T-helper 17 cell (primary cell): ENCODE data around the gene ZBTB9. TPM values are rescaled to one million over a fixed set of nuclear protein-coding genes. Genes with fewer than 3 reads are reported as not detected.

Source experiments
- ATAC-seq: fragments of 150-1000 bp; cut with Tn5 transposase; 2 replicates; pipeline ENCODE4 v1.10.0; 2021; ENCODE audit warnings: mild to moderate bottlenecking, moderate library complexity
- DNase-seq, 3 donors: peaks; one replicate each; pipeline versions ENCODE4 v3.0.0 to v3.0.0-alpha.2; 2020 to 2021
- H3K9me3 ChIP-seq: one replicate; pipeline ENCODE4 v1.7.0; 2013; ENCODE audit warnings: low read length, mild to moderate bottlenecking; ENCODE audit not compliant: control insufficient read depth, poor library complexity, severe bottlenecking
- H3K27ac Mint-ChIP-seq: one replicate; pipeline ENCODE4 v1.8.0; 2022; ENCODE audit warnings: mild to moderate bottlenecking, moderate library complexity, mixed read lengths
- H3K27me3 Mint-ChIP-seq: one replicate; pipeline ENCODE4 v1.8.0; 2022; ENCODE audit warnings: mixed read lengths
- H3K36me3 Mint-ChIP-seq: one replicate; pipeline ENCODE4 v1.8.0; 2022; ENCODE audit warnings: low read depth, mixed read lengths
- H3K4me1 Mint-ChIP-seq: one replicate; pipeline ENCODE4 v1.8.0; 2022; ENCODE audit warnings: mild to moderate bottlenecking, mixed read lengths
- H3K4me3 Mint-ChIP-seq: one replicate; pipeline ENCODE4 v1.8.0; 2022; ENCODE audit warnings: mild to moderate bottlenecking, moderate library complexity, mixed read lengths
- total RNA-seq, 4 donors: library from RNA in 2 of 4; stranded (reverse) in 2 of 4; gene quantifications; one replicate each; pipeline ENCODE4 v1.2.3 and lab custom pipeline; 2022 to 2026

Gene ZBTB9
- total RNA-seq, 2 donors from 2014 or later, result 3.9 to 4.4 TPM

GRCh38 chr6:33432546-33432945 lies 21.8 kb upstream of the ZBTB9 start:
- peak overlapping the region; percentile 81 for H3K4me3 Mint-ChIP-seq
- no peak for ATAC-seq
- H3K4me1 Mint-ChIP-seq, result peaks cover 55% of the 10 kb centered on the region
- no peak for DNase-seq
- peaks cover 14% of the 10 kb centered on the region for H3K36me3 Mint-ChIP-seq
- H3K9me3 ChIP-seq, result no peaks in the 10 kb centered on the region
- H3K27ac Mint-ChIP-seq, result peak overlapping the region; percentile 100
- no peaks in the 10 kb centered on the region for H3K27me3 Mint-ChIP-seq

- Mint-ChIP-seq H3K27me3 (no peaks in the 10 kb centered on the region), H3K4me3 (peak overlapping the region; percentile 81), H3K27ac (peak overlapping the region; percentile 100), H3K36me3 (peaks cover 14% of the 10 kb centered on the region), H3K4me1 (peaks cover 55% of the 10 kb centered on the region)
- no peaks in the 10 kb centered on the region for H3K9me3 ChIP-seq
- no peak for ATAC-seq
- no peak for DNase-seq
Observed at GRCh38 chr6:33433001-33433543, 21.3 kb upstream of the ZBTB9 start.

GRCh38 chr6:33433544-33434191 lies 20.7 kb upstream of the ZBTB9 start:
- no peaks in the 10 kb centered on the region for H3K9me3 ChIP-seq
- DNase-seq (no peak), ATAC-seq (no peak)
- H3K27me3 Mint-ChIP-seq, result no peaks in the 10 kb centered on the region
- peak overlapping the region; percentile 100 for H3K27ac Mint-ChIP-seq
- H3K4me3 Mint-ChIP-seq, result no peak overlapping the region
- peaks cover 14% of the 10 kb centered on the region for H3K36me3 Mint-ChIP-seq
- peaks cover 50% of the 10 kb centered on the region for H3K4me1 Mint-ChIP-seq

- Mint-ChIP-seq H3K4me1 (peaks cover 47% of the 10 kb centered on the region), H3K27me3 (no peaks in the 10 kb centered on the region), H3K27ac (no peak overlapping the region), H3K36me3 (peaks cover 19% of the 10 kb centered on the region), H3K4me3 (no peak overlapping the region)
- DNase-seq, result no peak
- no peak for ATAC-seq
- H3K9me3 ChIP-seq, result no peaks in the 10 kb centered on the region
Observed at GRCh38 chr6:33434961-33435360, 19.4 kb upstream of the ZBTB9 start.

- no peak overlapping the region for H3K4me3 Mint-ChIP-seq
- DNase-seq (no peak), ATAC-seq (no peak)
- H3K9me3 ChIP-seq, result no peaks in the 10 kb centered on the region
- H3K4me1 Mint-ChIP-seq, result peaks cover 34% of the 10 kb centered on the region
- no peaks in the 10 kb centered on the region for H3K27me3 Mint-ChIP-seq
- H3K27ac Mint-ChIP-seq, result no peak overlapping the region
- peaks cover 22% of the 10 kb centered on the region for H3K36me3 Mint-ChIP-seq
Observed at GRCh38 chr6:33437666-33438065, 16.7 kb upstream of the ZBTB9 start.

GRCh38 chr6:33438978-33439594 lies 15.3 kb upstream of the ZBTB9 start:
- Mint-ChIP-seq H3K4me3 (no peak overlapping the region), H3K4me1 (peaks cover 23% of the 10 kb centered on the region), H3K27me3 (no peaks in the 10 kb centered on the region), H3K27ac (peak overlapping the region; percentile 74), H3K36me3 (peaks cover 15% of the 10 kb centered on the region)
- DNase-seq (no peak), ATAC-seq (no peak)
- no peaks in the 10 kb centered on the region for H3K9me3 ChIP-seq

- H3K36me3 Mint-ChIP-seq, result peaks cover 14% of the 10 kb centered on the region
Observed at GRCh38 chr6:33439956-33440648, 14.3 kb upstream of the ZBTB9 start.

GRCh38 chr6:33440649-33441309 lies 13.6 kb upstream of the ZBTB9 start:
- Mint-ChIP-seq H3K27me3 (no peaks in the 10 kb centered on the region), H3K27ac (no peak overlapping the region), H3K4me1 (peaks cover 20% of the 10 kb centered on the region), H3K36me3 (peaks cover 14% of the 10 kb centered on the region), H3K4me3 (no peak overlapping the region)
- H3K9me3 ChIP-seq, result no peaks in the 10 kb centered on the region
- ATAC-seq (no peak), DNase-seq (no peak)

More at GRCh38 chr6:33439956-33440648, 14.3 kb upstream of the ZBTB9 start:
- DNase-seq, result no peak
- H3K4me3 Mint-ChIP-seq, result peak overlapping the region; percentile 50
- H3K27me3 Mint-ChIP-seq, result no peaks in the 10 kb centered on the region
- H3K4me1 Mint-ChIP-seq, result peaks cover 21% of the 10 kb centered on the region
- H3K27ac Mint-ChIP-seq, result peak overlapping the region; percentile 74
- no peaks in the 10 kb centered on the region for H3K9me3 ChIP-seq
- ATAC-seq, result no peak

GRCh38 chr6:33441457-33441856 lies 12.9 kb upstream of the ZBTB9 start:
- ATAC-seq (no peak), DNase-seq (no peak)
- peaks cover 14% of the 10 kb centered on the region for H3K36me3 Mint-ChIP-seq
- H3K27me3 Mint-ChIP-seq, result no peaks in the 10 kb centered on the region
- H3K27ac Mint-ChIP-seq, result peak overlapping the region; percentile 34
- H3K4me1 Mint-ChIP-seq, result peaks cover 20% of the 10 kb centered on the region
- H3K4me3 Mint-ChIP-seq, result no peak overlapping the region
- H3K9me3 ChIP-seq, result no peaks in the 10 kb centered on the region

GRCh38 chr6:33442283-33442682 lies 12.1 kb upstream of the ZBTB9 start:
- Mint-ChIP-seq H3K27me3 (no peaks in the 10 kb centered on the region), H3K27ac (peak overlapping the region; percentile 34), H3K36me3 (peaks cover 13% of the 10 kb centered on the region), H3K4me3 (peak overlapping the region; percentile 64), H3K4me1 (peaks cover 20% of the 10 kb centered on the region)
- DNase-seq (no peak), ATAC-seq (no peak)
- H3K9me3 ChIP-seq, result no peaks in the 10 kb centered on the region

- no peaks in the 10 kb centered on the region for H3K9me3 ChIP-seq
- H3K4me3 Mint-ChIP-seq, result no peak overlapping the region
- no peak for ATAC-seq
- H3K4me1 Mint-ChIP-seq, result peaks cover 24% of the 10 kb centered on the region
- H3K27me3 Mint-ChIP-seq, result no peaks in the 10 kb centered on the region
- no peak overlapping the region for H3K27ac Mint-ChIP-seq
- no peak for DNase-seq
- peaks cover 12% of the 10 kb centered on the region for H3K36me3 Mint-ChIP-seq
Observed at GRCh38 chr6:33443025-33443424, 11.4 kb upstream of the ZBTB9 start.

GRCh38 chr6:33443619-33444504 lies 10.5 kb upstream of the ZBTB9 start:
- Mint-ChIP-seq H3K4me3 (no peak overlapping the region), H3K36me3 (peaks cover 12% of the 10 kb centered on the region), H3K4me1 (peaks cover 28% of the 10 kb centered on the region), H3K27ac (peak overlapping the region; percentile 71), H3K27me3 (no peaks in the 10 kb centered on the region)
- DNase-seq (no peak), ATAC-seq (no peak)
- no peaks in the 10 kb centered on the region for H3K9me3 ChIP-seq
